K562 (cell line): ENCODE results near the gene KIF17. TPM values are rescaled to one million over a fixed set of nuclear protein-coding genes. Genes with fewer than 3 reads are reported as not detected.

ENCODE experiments used
- ATF6 ChIP-seq: sonication (generic); formaldehyde crosslinking; IDR thresholded peaks from 2 replicates; pipeline ENCODE4 v1.4.0; 2020; ENCODE audit warnings: mild to moderate bottlenecking, missing genetic modification reagents
- CCNT2 ChIP-seq: IDR thresholded peaks from 2 replicates; pipeline ENCODE4 v1.6.1; 2011; ENCODE audit warnings: borderline replicate concordance, low read depth, mild to moderate bottlenecking, moderate library complexity, mixed read lengths, low read length; ENCODE audit not compliant: insufficient read length; ENCODE audit errors: extremely low read depth
- DDX20 ChIP-seq: fragments of 450-650 bp; IDR thresholded peaks from 2 replicates; pipeline ENCODE4 v1.6.1; 2016; ENCODE audit warnings: missing genetic modification characterization, low read depth, mild to moderate bottlenecking, missing compliant biosample characterization, moderate library complexity
- HNRNPLL ChIP-seq: fragments of 200-400 bp; formaldehyde crosslinking; IDR thresholded peaks from 2 replicates; pipeline ENCODE4 v1.6.1; 2017; ENCODE audit warnings: low read length, low read depth, mild to moderate bottlenecking; ENCODE audit not compliant: poor library complexity, severe bottlenecking
- KLF13 ChIP-seq: fragments of 450-650 bp; IDR thresholded peaks from 2 replicates; pipeline ENCODE4 v1.6.1; 2016; ENCODE audit warnings: missing genetic modification characterization, low read depth, mild to moderate bottlenecking, missing compliant biosample characterization, moderate library complexity, borderline replicate concordance
- PHF8 ChIP-seq: fragments of 200-600 bp; sonication (generic); IDR thresholded peaks from 2 replicates; pipeline ENCODE4 v1.6.1; 2012; ENCODE audit warnings: mixed run types, mild to moderate bottlenecking, inconsistent platforms, low read length, moderate library complexity, borderline replicate concordance
- TCF7 ChIP-seq: sonication (generic); IDR thresholded peaks from 2 replicates; pipeline ENCODE4 v1.6.1; 2016; ENCODE audit warnings: antibody characterized with exemption, borderline replicate concordance
- USF2 ChIP-seq: sonication (generic); formaldehyde crosslinking; IDR thresholded peaks from 2 replicates; pipeline ENCODE4 v1.5.0; 2020; ENCODE audit warnings: missing genetic modification reagents
- ZFP36 ChIP-seq: fragments of 150-350 bp; IDR thresholded peaks from 2 replicates; pipeline ENCODE4 v1.6.1; 2018; ENCODE audit warnings: low read length, low read depth; ENCODE audit not compliant: partially characterized antibody
- polyA plus RNA-seq, 8 experiments: library from polyadenylated mRNA; depleted of rRNA in 4 of 8; stranded (reverse) in 5 of 8; unstranded in 3 of 8; fragments of >200 nt; fragmentation: Nextera tagmentation in 2 of 8; fragmentation: Illumina TruSeq in 1 of 8; extraction: Ambion mirVana in 2 of 8; extraction: Trizol in 1 of 8; gene quantifications; 2 replicates each; pipeline versions ENCODE4 v1.2.1 to v1.2.3, GENCODE V29; 2011 to 2014; ENCODE audit warnings: inconsistent platforms in 1 of 8, missing spikeins in 1 of 8
- total RNA-seq, 7 experiments: library from RNA; depleted of rRNA in 6 of 7; stranded (reverse); fragments of >200 nt in 6 of 7; fragmentation: Illumina TruSeq in 2 of 7; extraction: Trizol in 2 of 7; gene quantifications; 2 replicates each; pipeline versions ENCODE4 v1.2.1 to v1.2.3, GENCODE V29; 2011 to 2021; ENCODE audit warnings: low replicate concordance in 1 of 7
- TF ChIP-seq, protein P1 (sequence below): sonication (generic); formaldehyde crosslinking; IDR thresholded peaks from 2 replicates; pipeline ENCODE4 v1.8.1; 2023; ENCODE audit warnings: mild to moderate bottlenecking, missing genetic modification reagents
- TF ChIP-seq, protein P2 (sequence below): fragments of 450-650 bp; IDR thresholded peaks from 2 replicates; pipeline ENCODE4 v1.6.1; 2018; ENCODE audit not compliant: partially characterized antibody
- TF ChIP-seq, protein P3 (sequence below): fragments of 450-650 bp; IDR thresholded peaks from 2 replicates; pipeline ENCODE4 v1.6.1; 2018; ENCODE audit warnings: mild to moderate bottlenecking, low read depth; ENCODE audit not compliant: partially characterized antibody

Gene KIF17
- total and polyA plus RNA-seq, 9 of the 15 experiments (the other 6 are each of a cell fraction or from before 2014, with no cell fraction given), result 0.04 to 0.47 (median 0.18) TPM; not detected in 5

- TF ChIP-seq, protein P1, sequence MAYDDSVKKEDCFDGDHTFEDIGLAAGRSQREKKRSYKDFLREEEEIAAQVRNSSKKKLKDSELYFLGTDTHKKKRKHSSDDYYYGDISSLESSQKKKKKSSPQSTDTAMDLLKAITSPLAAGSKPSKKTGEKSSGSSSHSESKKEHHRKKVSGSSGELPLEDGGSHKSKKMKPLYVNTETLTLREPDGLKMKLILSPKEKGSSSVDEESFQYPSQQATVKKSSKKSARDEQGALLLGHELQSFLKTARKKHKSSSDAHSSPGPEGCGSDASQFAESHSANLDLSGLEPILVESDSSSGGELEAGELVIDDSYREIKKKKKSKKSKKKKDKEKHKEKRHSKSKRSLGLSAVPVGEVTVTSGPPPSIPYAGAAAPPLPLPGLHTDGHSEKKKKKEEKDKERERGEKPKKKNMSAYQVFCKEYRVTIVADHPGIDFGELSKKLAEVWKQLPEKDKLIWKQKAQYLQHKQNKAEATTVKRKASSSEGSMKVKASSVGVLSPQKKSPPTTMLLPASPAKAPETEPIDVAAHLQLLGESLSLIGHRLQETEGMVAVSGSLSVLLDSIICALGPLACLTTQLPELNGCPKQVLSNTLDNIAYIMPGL (CRISPR knock-in tag), result peak; percentile 84; the same call in 1 of the 2 replicates
- TF ChIP-seq KLF13 (tag) (no peak), PHF8 (peak; percentile 18; the same call in 1 of the 2 replicates), USF2 (peak; percentile 96), ZFP36 (peak; percentile 11), CCNT2 (peak; percentile 13), TCF7 (peak; percentile 49; the same call in 1 of the 2 replicates), HNRNPLL (no peak), DDX20 (no peak), ATF6 (CRISPR knock-in tag) (no peak)
- TF ChIP-seq, protein P2, sequence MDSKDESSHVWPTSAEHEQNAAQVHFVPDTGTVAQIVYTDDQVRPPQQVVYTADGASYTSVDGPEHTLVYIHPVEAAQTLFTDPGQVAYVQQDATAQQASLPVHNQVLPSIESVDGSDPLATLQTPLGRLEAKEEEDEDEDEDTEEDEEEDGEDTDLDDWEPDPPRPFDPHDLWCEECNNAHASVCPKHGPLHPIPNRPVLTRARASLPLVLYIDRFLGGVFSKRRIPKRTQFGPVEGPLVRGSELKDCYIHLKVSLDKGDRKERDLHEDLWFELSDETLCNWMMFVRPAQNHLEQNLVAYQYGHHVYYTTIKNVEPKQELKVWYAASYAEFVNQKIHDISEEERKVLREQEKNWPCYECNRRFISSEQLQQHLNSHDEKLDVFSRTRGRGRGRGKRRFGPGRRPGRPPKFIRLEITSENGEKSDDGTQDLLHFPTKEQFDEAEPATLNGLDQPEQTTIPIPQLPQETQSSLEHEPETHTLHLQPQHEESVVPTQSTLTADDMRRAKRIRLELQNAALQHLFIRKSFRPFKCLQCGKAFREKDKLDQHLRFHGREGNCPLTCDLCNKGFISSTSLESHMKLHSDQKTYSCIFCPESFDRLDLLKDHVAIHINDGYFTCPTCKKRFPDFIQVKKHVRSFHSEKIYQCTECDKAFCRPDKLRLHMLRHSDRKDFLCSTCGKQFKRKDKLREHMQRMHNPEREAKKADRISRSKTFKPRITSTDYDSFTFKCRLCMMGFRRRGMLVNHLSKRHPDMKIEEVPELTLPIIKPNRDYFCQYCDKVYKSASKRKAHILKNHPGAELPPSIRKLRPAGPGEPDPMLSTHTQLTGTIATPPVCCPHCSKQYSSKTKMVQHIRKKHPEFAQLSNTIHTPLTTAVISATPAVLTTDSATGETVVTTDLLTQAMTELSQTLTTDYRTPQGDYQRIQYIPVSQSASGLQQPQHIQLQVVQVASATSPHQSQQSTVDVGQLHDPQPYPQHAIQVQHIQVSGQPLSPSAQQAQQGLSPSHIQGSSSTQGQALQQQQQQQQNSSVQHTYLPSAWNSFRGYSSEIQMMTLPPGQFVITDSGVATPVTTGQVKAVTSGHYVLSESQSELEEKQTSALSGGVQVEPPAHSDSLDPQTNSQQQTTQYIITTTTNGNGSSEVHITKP, result peak; percentile 72
- TF ChIP-seq, protein P3, sequence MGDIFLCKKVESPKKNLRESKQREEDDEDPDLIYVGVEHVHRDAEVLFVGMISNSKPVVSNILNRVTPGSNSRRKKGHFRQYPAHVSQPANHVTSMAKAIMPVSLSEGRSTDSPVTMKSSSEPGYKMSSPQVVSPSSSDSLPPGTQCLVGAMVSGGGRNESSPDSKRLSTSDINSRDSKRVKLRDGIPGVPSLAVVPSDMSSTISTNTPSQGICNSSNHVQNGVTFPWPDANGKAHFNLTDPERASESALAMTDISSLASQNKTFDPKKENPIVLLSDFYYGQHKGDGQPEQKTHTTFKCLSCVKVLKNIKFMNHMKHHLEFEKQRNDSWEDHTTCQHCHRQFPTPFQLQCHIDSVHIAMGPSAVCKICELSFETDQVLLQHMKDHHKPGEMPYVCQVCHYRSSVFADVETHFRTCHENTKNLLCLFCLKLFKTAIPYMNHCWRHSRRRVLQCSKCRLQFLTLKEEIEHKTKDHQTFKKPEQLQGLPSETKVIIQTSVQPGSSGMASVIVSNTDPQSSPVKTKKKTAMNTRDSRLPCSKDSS, result no peak
Observed at GRCh38 chr1:20696397-20697333, 21.1 kb downstream of the KIF17 start (continued).
